SU-DHL-6 (cell line): ENCODE data around the gene GPR108.

Experiments used
- H2AFZ ChIP-seq: fragments of 200-600 bp; sonication (generic); 2 replicates; pipeline ENCODE4 v1.6.1; 2014; ENCODE audit warnings: low read depth, mild to moderate bottlenecking, moderate library complexity, mixed read lengths, antibody characterized with exemption, low read length; ENCODE audit not compliant: severe bottlenecking
- H3F3A ChIP-seq: fragments of 200-600 bp; shearing (Covaris generic); 2 replicates; pipeline ENCODE4 v1.6.0; 2016; ENCODE audit warnings: antibody characterized with exemption, mild to moderate bottlenecking; ENCODE audit not compliant: insufficient read depth
- H3K27ac ChIP-seq: fragments of 200-600 bp; sonication (generic); 2 replicates; pipeline ENCODE4 v1.5.1; 2016; ENCODE audit warnings: low read depth, mild to moderate bottlenecking, low read length, moderate library complexity, mixed read lengths
- H3K27me3 ChIP-seq: fragments of 200-600 bp; sonication (generic), shearing (Covaris generic); 2 replicates; pipeline ENCODE4 v1.6.0; 2014; ENCODE audit warnings: mild to moderate bottlenecking, low read length
- H3K36me3 ChIP-seq: fragments of 200-600 bp; sonication (generic); 2 replicates; pipeline ENCODE4 v1.6.1; 2014; ENCODE audit warnings: mild to moderate bottlenecking, low read length, mixed read lengths
- H3K4me2 ChIP-seq: fragments of 300-600, 200-600 bp; shearing (Covaris generic), sonication (generic); 2 replicates; pipeline ENCODE4 v1.6.0; 2014; ENCODE audit warnings: low read length, low read depth, mild to moderate bottlenecking; ENCODE audit not compliant: poor library complexity, severe bottlenecking
- H3K4me3 ChIP-seq: fragments of 200-600 bp; sonication (generic); 2 replicates; pipeline ENCODE4 v1.5.1; 2014; ENCODE audit warnings: antibody characterized with exemption, low read length, mild to moderate bottlenecking, mixed read lengths; ENCODE audit not compliant: insufficient read depth, poor library complexity, severe bottlenecking
- H3K79me2 ChIP-seq: fragments of 200-600 bp; sonication (generic); 2 replicates; pipeline ENCODE4 v1.6.1; 2014; ENCODE audit warnings: mild to moderate bottlenecking, low read length, moderate library complexity; ENCODE audit not compliant: insufficient read depth
- H3K9ac ChIP-seq: fragments of 200-600 bp; sonication (generic); 2 replicates; pipeline ENCODE4 v1.7.0; 2014; ENCODE audit warnings: mild to moderate bottlenecking, low read length
- H3K9me2 ChIP-seq: fragments of 200-600 bp; sonication (generic); replicated peaks from 2 replicates; pipeline ENCODE4 v1.6.1; 2014; ENCODE audit warnings: low read length; ENCODE audit not compliant: insufficient read depth
- H3K9me3 ChIP-seq: fragments of 200-600 bp; sonication (generic); 2 replicates; pipeline ENCODE4 v1.6.1; 2014; ENCODE audit warnings: low read length, mixed read lengths; ENCODE audit not compliant: insufficient read depth
- H4K20me1 ChIP-seq: fragments of 200-600 bp; sonication (generic); 2 replicates; pipeline ENCODE4 v1.6.1; 2014; ENCODE audit warnings: low read depth, mild to moderate bottlenecking, antibody characterized with exemption, low read length, moderate library complexity, mixed read lengths
- CTCF ChIP-seq: fragments of 200-600 bp; sonication (generic); IDR thresholded peaks from one replicate; pipeline ENCODE4 v1.5.1; 2017; ENCODE audit warnings: antibody characterized with exemption, mild to moderate bottlenecking, low read length, moderate library complexity; ENCODE audit not compliant: insufficient read depth, poor library complexity, severe bottlenecking
- EZH2phosphoT487 ChIP-seq: fragments of 200-600 bp; sonication (generic), shearing (Covaris generic); conservative IDR thresholded peaks from 2 replicates; pipeline ENCODE4 v1.6.1; 2018; ENCODE audit warnings: mild to moderate bottlenecking, antibody characterized with exemption, low read length, moderate library complexity, mixed read lengths

Gene GPR108

GRCh38 chr19:6730941-6731670 lies 6.3 kb downstream of the GPR108 start:
- no peak overlapping the region for H3K4me2 ChIP-seq
- no peak for TF ChIP-seq EZH2phosphoT487
- no peak for TF ChIP-seq CTCF
- H3K27ac ChIP-seq, result no peak overlapping the region

GRCh38 chr19:6730153-6730804 lies 7.1 kb downstream of the GPR108 start:
- Histone ChIP-seq H3K4me3 (no peak overlapping the region), H3K27me3 (no peaks in the 10 kb centered on the region), H3K9me2 (no peaks in the 10 kb centered on the region), H3K36me3 (no peaks in the 10 kb centered on the region), H3K27ac (no peak overlapping the region), H2AFZ (no peak overlapping the region), H3K9ac (no peak overlapping the region), H4K20me1 (no peaks in the 10 kb centered on the region), H3K79me2 (no peaks in the 10 kb centered on the region), H3K4me2 (no peak overlapping the region), H3K9me3 (no peaks in the 10 kb centered on the region), H3F3A (no peaks in the 10 kb centered on the region)
- no peak for TF ChIP-seq CTCF
- no peak for TF ChIP-seq EZH2phosphoT487

More at GRCh38 chr19:6730941-6731670, 6.3 kb downstream of the GPR108 start:
- Histone ChIP-seq H3K79me2 (no peaks in the 10 kb centered on the region), H3K9ac (no peak overlapping the region), H2AFZ (no peak overlapping the region), H3K9me3 (no peaks in the 10 kb centered on the region), H3F3A (no peaks in the 10 kb centered on the region), H4K20me1 (no peaks in the 10 kb centered on the region), H3K9me2 (no peaks in the 10 kb centered on the region), H3K36me3 (no peaks in the 10 kb centered on the region), H3K27me3 (no peaks in the 10 kb centered on the region), H3K4me3 (no peak overlapping the region)

GRCh38 chr19:6729573-6730152 lies 7.7 kb downstream of the GPR108 start:
- H3K9ac ChIP-seq, result no peak overlapping the region
- H3K4me3 ChIP-seq, result no peak overlapping the region
- no peak for TF ChIP-seq EZH2phosphoT487

More at GRCh38 chr19:6729573-6730152, 7.7 kb downstream of the GPR108 start:
- Histone ChIP-seq H4K20me1 (no peaks in the 10 kb centered on the region), H3K36me3 (no peaks in the 10 kb centered on the region), H3K27me3 (no peaks in the 10 kb centered on the region), H3K4me2 (no peak overlapping the region), H3K79me2 (no peaks in the 10 kb centered on the region), H3K27ac (no peak overlapping the region), H3K9me2 (no peaks in the 10 kb centered on the region), H3F3A (no peaks in the 10 kb centered on the region), H3K9me3 (no peaks in the 10 kb centered on the region), H2AFZ (no peak overlapping the region)
